Endothelial cell of umbilical vein (primary cell): ENCODE results near the gene DISP3.

Source experiments
- EZH2 ChIP-seq: IDR thresholded peaks from 2 replicates; pipeline ENCODE4 v1.6.1; 2012; ENCODE audit warnings: borderline replicate concordance, low read depth, mild to moderate bottlenecking, moderate library complexity, low read length, inconsistent platforms; ENCODE audit not compliant: severe bottlenecking
- POLR2A ChIP-seq: IDR thresholded peaks from 2 replicates; pipeline ENCODE4 v1.6.1; 2012; ENCODE audit warnings: low read depth, mild to moderate bottlenecking, control low read depth, low read length
- POLR2AphosphoS5 ChIP-seq: IDR thresholded peaks from 2 replicates; pipeline ENCODE4 v1.6.1; 2012; ENCODE audit warnings: low read depth, mild to moderate bottlenecking, control low read depth, low read length, moderate library complexity; ENCODE audit not compliant: insufficient read depth
- TF ChIP-seq, protein P1 (sequence below), 2 donors: IDR thresholded peaks; 1 replicate in 1 of 2; 2 replicates in 1 of 2; pipeline ENCODE4 v1.5.1; 2011; ENCODE audit warnings: low read length in 2 of 2, mild to moderate bottlenecking in 2 of 2, moderate library complexity in 2 of 2, control low read depth in 1 of 2, inconsistent platforms in 1 of 2, low read depth in 1 of 2; ENCODE audit not compliant: insufficient read depth in 1 of 2; ENCODE audit errors: extremely low read depth in 1 of 2

DNA sequence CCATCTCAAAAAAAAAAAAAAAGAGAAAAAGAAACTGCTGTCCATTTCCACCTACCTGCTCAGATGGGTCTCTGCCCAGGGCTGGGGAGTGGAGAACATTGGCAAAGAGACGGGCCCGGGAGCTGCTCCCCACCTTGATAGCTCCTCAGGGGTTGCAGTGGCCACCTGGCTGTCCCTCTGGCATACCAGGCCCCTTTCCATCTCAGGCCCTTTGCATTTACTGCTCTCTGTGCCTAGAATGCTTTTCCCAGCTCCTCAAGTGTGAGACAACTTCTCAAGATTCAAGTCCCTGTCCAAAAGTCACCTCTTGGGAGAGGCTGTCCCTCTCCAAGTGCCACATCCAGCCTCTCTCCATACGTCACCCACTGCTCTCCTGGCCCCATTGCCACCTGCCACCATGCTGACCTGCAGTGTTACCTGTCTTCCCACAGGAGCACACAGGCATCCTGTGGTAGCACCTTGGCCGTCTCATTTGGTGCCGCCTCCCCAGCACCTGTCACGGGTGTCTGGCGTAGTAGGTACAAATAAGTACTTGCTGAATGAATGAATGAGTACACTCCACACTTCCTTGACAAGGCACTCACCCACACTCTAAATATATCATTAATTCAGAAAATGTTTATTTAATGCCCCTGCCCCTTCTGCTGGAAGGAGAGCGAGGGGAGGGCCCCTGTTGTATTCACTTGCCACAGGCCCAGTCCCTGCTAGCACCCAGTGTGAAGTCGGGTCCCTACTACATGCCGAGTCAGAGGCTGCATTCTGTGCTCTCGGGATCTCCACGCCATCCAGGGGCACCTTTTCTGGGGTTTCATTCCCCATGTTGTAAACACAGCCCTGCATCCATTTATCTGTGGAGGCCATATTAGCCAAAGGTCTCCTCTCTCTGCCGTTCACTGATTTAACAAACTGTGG, 48.8 kb downstream of the DISP3 start:
- TF ChIP-seq EZH2 (no peak), POLR2A (no peak), POLR2AphosphoS5 (no peak)
- TF ChIP-seq, protein P1, sequence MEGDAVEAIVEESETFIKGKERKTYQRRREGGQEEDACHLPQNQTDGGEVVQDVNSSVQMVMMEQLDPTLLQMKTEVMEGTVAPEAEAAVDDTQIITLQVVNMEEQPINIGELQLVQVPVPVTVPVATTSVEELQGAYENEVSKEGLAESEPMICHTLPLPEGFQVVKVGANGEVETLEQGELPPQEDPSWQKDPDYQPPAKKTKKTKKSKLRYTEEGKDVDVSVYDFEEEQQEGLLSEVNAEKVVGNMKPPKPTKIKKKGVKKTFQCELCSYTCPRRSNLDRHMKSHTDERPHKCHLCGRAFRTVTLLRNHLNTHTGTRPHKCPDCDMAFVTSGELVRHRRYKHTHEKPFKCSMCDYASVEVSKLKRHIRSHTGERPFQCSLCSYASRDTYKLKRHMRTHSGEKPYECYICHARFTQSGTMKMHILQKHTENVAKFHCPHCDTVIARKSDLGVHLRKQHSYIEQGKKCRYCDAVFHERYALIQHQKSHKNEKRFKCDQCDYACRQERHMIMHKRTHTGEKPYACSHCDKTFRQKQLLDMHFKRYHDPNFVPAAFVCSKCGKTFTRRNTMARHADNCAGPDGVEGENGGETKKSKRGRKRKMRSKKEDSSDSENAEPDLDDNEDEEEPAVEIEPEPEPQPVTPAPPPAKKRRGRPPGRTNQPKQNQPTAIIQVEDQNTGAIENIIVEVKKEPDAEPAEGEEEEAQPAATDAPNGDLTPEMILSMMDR (IDR thresholded peaks at IDR 0.05; ENCODE audit: extremely low read depth in 1 of 2, insufficient read depth in 1 of 2, low read depth in 1 of 2, low read length in 2 of 2) = no peak
